ENCODE data around the gene HMGCS2. TPM values are rescaled to one million over a fixed set of nuclear protein-coding genes. Genes with fewer than 3 reads are reported as not detected.

Gene HMGCS2
- total RNA-seq, 1 donor from 2014 or later: not detected

DNA sequence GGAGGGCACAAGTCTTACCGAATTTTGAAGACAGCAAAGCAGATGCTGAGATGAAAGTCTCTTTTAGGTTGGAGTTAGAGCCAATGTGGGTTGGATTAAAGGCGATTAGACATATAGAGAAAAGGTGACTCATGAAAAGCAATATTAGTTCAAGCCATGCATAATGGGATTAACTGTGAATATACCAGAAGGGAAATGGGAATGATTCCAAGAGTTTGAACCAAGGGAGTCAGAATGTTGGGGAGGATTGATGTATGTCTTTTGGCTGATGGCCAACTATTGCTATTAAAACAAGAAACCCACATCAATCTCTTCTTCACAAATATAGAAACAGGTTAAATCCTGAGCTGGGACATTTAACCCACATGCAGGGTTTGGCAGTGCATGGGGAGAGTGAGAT, 1.2 kb downstream of the HMGCS2 start:
- TF ChIP-seq EZH2 (IDR thresholded peaks at IDR 0.05): no peak
- TF ChIP-seq EZH2phosphoT487 (IDR thresholded peaks at IDR 0.05): no peak
- TF ChIP-seq CTCF (IDR thresholded peaks at IDR 0.05): no peak

GRCh38 chr1:119766374-119766794, 2.3 kb downstream of the HMGCS2 start:
- Mint-ChIP-seq H3K27me3 (ENCODE audit: insufficient read depth, low read depth) (no peaks in the 10 kb centered on the region), H3K4me3 (no peak overlapping the region), H3K9me3 (peaks cover 4% of the 10 kb centered on the region), H3K27ac (no peak overlapping the region), H3K36me3 (no peaks in the 10 kb centered on the region), H3K4me1 (peaks cover 11% of the 10 kb centered on the region)
- Histone ChIP-seq H3K79me2 (ENCODE audit: low read depth) (no peaks in the 10 kb centered on the region), H3K27ac (no peak overlapping the region), H3K4me2 (no peak overlapping the region), H3K36me3 (no peaks in the 10 kb centered on the region), H3K4me3 (no peak overlapping the region), H3K9ac (no peak overlapping the region), H3K9me3 (ENCODE audit: low read depth) (no peaks in the 10 kb centered on the region), H4K20me1 (ENCODE audit: low read depth) (no peaks in the 10 kb centered on the region), H3F3A (ENCODE audit: low read depth) (no peaks in the 10 kb centered on the region), H3K4me1 (peaks cover 12% of the 10 kb centered on the region), H3K27me3 (no peaks in the 10 kb centered on the region), H2AFZ (replicated peaks) (peak overlapping the region; percentile 7)
- DNase-seq (ENCODE audit: low spot score): no peak
- TF ChIP-seq EZH2 (IDR thresholded peaks at IDR 0.05) (no peak), CTCF (IDR thresholded peaks at IDR 0.05) (no peak), EZH2phosphoT487 (IDR thresholded peaks at IDR 0.05) (no peak)

More for the DNA sequence above, 1.2 kb downstream of the HMGCS2 start:
- Mint-ChIP-seq H3K27ac (no peak overlapping the region), H3K36me3 (no peaks in the 10 kb centered on the region), H3K9me3 (peaks cover 4% of the 10 kb centered on the region), H3K4me1 (peaks cover 11% of the 10 kb centered on the region), H3K27me3 (ENCODE audit: insufficient read depth, low read depth) (no peaks in the 10 kb centered on the region), H3K4me3 (no peak overlapping the region)
- H3K4me3 ChIP-seq: no peak overlapping the region
- no peak overlapping the region for H2AFZ ChIP-seq (replicated peaks)
- no peaks in the 10 kb centered on the region for H3K79me2 ChIP-seq (ENCODE audit: low read depth)
- peaks cover 13% of the 10 kb centered on the region for H3K4me1 ChIP-seq
- no peaks in the 10 kb centered on the region for H3K27me3 ChIP-seq
- no peaks in the 10 kb centered on the region for H3F3A ChIP-seq (ENCODE audit: low read depth)
- H3K9ac ChIP-seq: no peak overlapping the region
- H3K27ac ChIP-seq: no peak overlapping the region
- no peaks in the 10 kb centered on the region for H3K9me3 ChIP-seq (ENCODE audit: low read depth)
- no peak for DNase-seq (ENCODE audit: low spot score)
- H3K36me3 ChIP-seq: no peaks in the 10 kb centered on the region
- H3K4me2 ChIP-seq: no peak overlapping the region
- H4K20me1 ChIP-seq (ENCODE audit: low read depth): no peaks in the 10 kb centered on the region

DNA sequence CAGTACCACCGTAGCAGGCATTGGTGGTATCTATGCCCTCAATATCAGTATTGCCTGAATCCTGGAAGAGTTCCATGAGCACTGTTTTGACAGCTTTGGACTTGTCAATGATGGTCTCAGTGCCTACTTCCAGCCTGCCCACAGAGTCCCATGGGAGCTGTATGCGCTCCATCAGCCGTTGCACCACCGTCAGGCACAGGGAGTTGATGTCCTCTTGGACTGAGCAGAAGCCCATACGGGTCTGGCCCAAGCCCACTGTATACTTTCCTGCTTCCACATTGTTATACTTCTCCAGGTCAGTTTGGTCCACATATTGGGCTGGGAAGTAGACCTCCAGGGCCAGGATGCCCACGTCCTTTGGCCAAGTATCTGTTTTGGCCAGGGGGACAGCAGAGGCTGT, 4.5 kb downstream of the HMGCS2 start:
- H3K9me3 ChIP-seq (ENCODE audit: low read depth): no peaks in the 10 kb centered on the region

More for the DNA sequence above, 4.5 kb downstream of the HMGCS2 start:
- Mint-ChIP-seq H3K27ac (no peak overlapping the region), H3K9me3 (peaks cover 4% of the 10 kb centered on the region), H3K36me3 (no peaks in the 10 kb centered on the region), H3K27me3 (ENCODE audit: insufficient read depth, low read depth) (no peaks in the 10 kb centered on the region), H3K4me3 (no peak overlapping the region), H3K4me1 (peaks cover 11% of the 10 kb centered on the region)
- Histone ChIP-seq H3F3A (ENCODE audit: low read depth) (no peaks in the 10 kb centered on the region), H3K27me3 (no peaks in the 10 kb centered on the region), H3K36me3 (no peaks in the 10 kb centered on the region), H2AFZ (replicated peaks) (no peak overlapping the region), H3K9ac (no peak overlapping the region), H3K79me2 (ENCODE audit: low read depth) (no peaks in the 10 kb centered on the region), H3K27ac (no peak overlapping the region), H3K4me3 (no peak overlapping the region), H4K20me1 (ENCODE audit: low read depth) (no peaks in the 10 kb centered on the region), H3K4me2 (no peak overlapping the region), H3K4me1 (peaks cover 9% of the 10 kb centered on the region)
- no peak for TF ChIP-seq CTCF (IDR thresholded peaks at IDR 0.05)
- TF ChIP-seq EZH2 (IDR thresholded peaks at IDR 0.05): no peak
- no peak for TF ChIP-seq EZH2phosphoT487 (IDR thresholded peaks at IDR 0.05)
- DNase-seq (ENCODE audit: low spot score): no peak
